GM15510 (cell line): ENCODE data around the gene CDH10.

Experiments used
- POLR2A ChIP-seq: IDR thresholded peaks from 3 replicates; pipeline ENCODE4 v1.6.1; 2011; ENCODE audit warnings: borderline replicate concordance; ENCODE audit not compliant: insufficient read length; ENCODE audit errors: extremely low read depth

CDH10 gene

DNA sequence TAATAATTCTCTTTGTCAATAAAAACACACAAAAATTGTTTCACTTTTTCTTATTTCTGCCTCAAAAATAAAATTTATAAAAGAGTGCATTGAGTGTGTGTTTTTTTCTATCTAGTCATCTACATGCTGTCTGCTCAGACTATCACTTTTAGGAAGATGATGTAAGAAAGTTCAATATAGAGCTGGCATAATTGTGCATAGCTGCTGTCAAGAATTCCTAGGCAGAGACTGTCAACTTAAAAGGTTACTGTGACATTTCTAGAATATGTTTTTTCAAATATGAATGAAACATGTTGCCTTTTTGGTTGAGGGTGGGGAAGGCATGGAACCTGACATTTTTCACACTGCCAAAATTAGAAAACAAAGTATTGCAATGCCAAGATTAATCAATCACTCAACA, 172.3 kb downstream of the CDH10 start:
- TF ChIP-seq POLR2A = no peak

DNA sequence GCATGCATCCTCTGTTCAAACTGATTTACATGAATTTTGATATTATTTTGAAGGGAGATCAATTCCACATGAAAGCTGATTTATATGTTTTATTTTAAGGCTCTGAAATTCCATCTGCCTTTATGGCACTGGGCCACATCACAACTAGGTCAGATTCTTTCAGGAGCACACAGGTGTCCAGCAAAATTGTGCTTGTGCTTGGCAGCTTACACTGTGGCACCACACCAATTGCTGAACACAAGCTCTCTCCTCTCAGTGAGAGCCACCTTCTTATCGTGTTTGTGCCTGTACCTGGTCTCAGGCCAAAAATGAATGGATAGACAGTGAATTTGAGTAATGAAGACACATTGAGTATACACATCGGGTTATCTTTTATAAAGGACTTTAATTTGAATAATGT, 200.4 kb downstream of the CDH10 start:
- no peak for TF ChIP-seq POLR2A

DNA sequence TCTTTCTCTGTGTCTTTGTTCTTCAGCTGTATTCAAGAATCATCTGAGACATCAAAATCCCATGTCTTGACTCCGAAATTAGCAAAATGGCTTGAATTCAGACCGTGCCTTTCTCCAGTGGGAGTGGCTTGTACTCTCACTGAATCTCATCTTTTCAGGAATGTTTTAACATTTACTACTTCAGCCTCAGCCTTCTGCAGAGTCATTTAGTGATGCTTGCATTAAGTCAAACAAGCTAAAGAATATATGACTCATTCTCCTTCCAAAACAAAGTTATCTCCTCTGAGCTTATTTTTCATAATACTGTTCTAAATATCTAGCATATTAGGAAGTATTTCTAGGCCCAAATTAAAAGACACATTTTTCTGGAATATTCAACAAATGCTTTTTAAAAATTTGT, 205.3 kb downstream of the CDH10 start:
- no peak for TF ChIP-seq POLR2A
